ENCODE results near the gene TTLL10. TPM values are rescaled to one million over a fixed set of nuclear protein-coding genes. Genes with fewer than 3 reads are reported as not detected.

TTLL10 gene
- total and polyA plus RNA-seq, 4 donors = 0.15 TPM; not detected in 3

DNA sequence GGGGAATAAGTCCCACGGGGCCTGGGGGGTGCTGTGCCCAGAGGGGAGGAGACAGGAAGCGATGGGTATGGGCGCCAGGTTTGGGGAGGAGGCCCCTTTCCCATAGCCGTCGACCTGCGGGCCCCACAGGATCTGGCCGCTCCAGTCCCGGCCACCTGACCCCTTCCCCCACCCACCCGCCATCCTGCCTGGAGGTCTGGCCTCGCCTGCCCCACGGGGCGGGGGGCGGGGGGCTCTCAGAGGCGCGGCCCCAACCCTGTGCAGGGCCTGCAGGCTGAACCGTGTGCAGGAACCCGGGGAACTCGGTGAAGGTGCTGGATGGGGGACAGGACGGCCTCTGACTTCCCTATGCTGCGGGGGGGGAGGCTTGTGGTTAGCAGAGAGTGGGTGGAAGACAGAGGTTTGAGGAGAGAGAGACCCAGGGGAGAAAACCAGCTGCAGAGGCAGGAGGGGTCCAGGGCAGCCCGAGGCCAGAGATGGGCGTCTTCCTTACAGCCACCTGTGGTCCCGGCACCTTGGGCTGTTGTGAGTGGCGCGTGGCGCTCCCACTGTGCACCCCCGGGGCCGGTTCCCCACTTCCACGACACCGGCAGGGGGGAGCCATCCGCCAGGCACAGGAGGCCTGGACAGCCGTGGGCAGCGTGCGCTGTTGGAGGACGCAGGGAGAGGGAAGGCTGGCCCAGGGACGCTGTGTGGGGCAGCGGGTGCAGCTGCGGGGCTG is 35.2 kb downstream of the TTLL10 start:
- no peak overlapping the region for H3K4me3 ChIP-seq (ENCODE audit: low read length in 2 of 2)
- intact Hi-C loops (cut with DNase I) = no loop called here
- H3K9me3 ChIP-seq (ENCODE audit: control insufficient read depth, low read length) = no peaks in the 10 kb centered on the region
- peak; percentile 45 to 69 for DNase-seq
- H3K27ac ChIP-seq (ENCODE audit: low read depth in 1 of 2, low read length in 2 of 2) = no peak overlapping the region
- H3K36me3 ChIP-seq (ENCODE audit: control insufficient read depth in 1 of 2, insufficient read depth in 2 of 2, low read length in 1 of 2) = no peaks in the 10 kb centered on the region
- no peaks in the 10 kb centered on the region for H3K4me1 ChIP-seq (ENCODE audit: control insufficient read depth in 1 of 2, insufficient read depth in 2 of 2, low read length in 2 of 2)
- no peaks in the 10 kb centered on the region for H3K27me3 ChIP-seq (ENCODE audit: control insufficient read depth in 1 of 2, insufficient read depth in 2 of 2, low read length in 1 of 2)
- ATAC-seq (ENCODE audit: low FRiP score) = no peak
- 66 to 70% methylated on average over 37 to 38 of the region's 38 CpGs for WGBS, 2 donors

DNA sequence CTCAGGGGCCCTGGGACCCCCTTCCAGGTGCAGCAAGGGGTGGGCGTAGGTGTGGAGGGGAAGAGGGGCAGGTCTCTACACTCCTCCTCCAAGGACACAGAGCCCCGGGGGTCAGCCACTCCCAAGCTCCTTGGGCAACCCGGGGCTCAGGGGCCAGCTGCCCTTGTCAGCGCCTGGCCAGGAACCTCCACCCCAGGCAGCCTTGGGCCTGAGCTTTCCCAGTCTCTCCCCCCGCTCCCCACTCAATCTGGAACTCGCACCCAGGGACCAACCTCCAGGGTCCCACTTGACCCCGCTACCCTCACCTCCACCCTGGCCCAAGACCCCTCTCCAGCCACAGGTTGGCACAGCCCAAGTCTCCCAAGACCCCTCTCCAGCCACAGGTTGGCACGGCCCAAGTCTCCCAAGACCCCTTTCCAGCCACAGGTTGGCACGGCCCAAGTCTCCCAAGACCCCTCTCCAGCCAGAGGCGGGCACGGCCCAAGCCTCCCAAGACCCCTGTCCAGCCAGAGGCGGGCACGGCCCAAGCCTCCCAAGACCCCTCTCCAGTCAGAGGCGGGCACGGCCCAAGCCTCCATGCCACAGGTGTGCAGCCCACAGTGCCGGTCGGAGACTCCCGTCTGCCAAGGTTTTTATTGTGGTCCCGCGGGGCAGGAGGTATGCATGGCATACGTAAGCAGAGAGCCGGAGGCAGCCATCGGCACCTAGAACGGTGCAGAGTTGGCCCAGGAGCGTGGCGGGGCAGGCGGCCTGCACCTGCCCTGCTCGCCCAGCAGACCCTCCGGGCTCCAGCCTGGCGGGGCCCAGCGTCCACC is 37.3 kb downstream of the TTLL10 start:
- DNase-seq (peak; percentile 37 to 70), ATAC-seq (ENCODE audit: low FRiP score) (no peak)
- H3K4me1 ChIP-seq (ENCODE audit: control insufficient read depth in 1 of 2, insufficient read depth in 2 of 2, low read length in 2 of 2) = no peaks in the 10 kb centered on the region
- H3K9me3 ChIP-seq (ENCODE audit: control insufficient read depth, low read length) = no peaks in the 10 kb centered on the region
- intact Hi-C loops (cut with DNase I) = no loop called here
- no peak overlapping the region for H3K4me3 ChIP-seq (ENCODE audit: low read length in 2 of 2)
- H3K36me3 ChIP-seq (ENCODE audit: control insufficient read depth in 1 of 2, insufficient read depth in 2 of 2, low read length in 1 of 2) = no peaks in the 10 kb centered on the region
- H3K27ac ChIP-seq (ENCODE audit: low read depth in 1 of 2, low read length in 2 of 2) = no peak overlapping the region
- 91% methylated on average over 29 to 31 of the region's 31 CpGs for WGBS, 2 donors
- no peaks in the 10 kb centered on the region for H3K27me3 ChIP-seq (ENCODE audit: control insufficient read depth in 1 of 2, insufficient read depth in 2 of 2, low read length in 1 of 2)

DNA sequence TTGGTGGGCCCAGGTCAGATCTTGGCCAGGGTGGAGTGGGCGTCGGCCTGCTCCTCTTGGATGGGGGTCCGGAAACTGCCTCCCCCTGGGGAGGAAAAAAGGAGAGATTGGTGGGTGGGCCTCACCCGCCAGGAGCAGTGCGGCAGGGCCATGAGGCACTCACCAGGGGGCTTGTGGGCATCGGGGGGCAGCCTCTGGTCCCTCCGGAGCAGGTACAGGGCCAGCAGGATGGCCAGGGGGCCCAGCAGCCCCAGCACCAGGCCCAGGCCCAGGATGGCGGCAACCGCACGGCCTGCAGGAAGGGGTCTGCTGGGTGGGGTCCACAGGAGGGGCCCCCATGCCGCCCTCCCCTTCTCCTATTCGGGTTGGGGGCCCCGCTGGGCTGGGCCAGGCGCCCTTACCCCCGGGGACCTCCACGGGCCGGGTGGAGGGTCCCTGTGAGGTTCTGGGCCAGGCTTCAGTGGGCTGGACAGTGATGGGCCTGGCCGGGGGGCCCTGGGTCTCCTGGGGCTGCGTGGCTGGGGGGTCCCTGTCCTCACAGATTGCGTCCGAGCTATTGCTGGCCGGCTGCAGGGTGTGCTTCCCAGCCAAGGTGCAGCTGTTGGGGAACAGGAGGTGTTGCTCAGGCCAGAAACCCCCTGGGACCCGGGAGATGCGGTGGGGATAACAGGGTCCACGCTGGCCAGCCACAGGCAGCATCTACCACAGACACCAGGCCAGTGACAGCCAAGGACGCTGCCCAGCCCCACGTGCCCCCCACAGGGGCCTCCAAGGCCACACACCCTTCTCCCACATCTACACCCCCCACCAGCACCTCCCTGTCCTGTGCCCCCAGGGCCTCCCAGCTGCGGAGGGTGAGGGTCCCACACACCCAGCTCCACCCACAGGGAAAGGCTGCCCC is 38.1 kb downstream of the TTLL10 start:
- Histone ChIP-seq H3K4me3 (ENCODE audit: low read length in 2 of 2) (no peak overlapping the region), H3K4me1 (ENCODE audit: control insufficient read depth in 1 of 2, insufficient read depth in 2 of 2, low read length in 2 of 2) (no peaks in the 10 kb centered on the region), H3K27me3 (ENCODE audit: control insufficient read depth in 1 of 2, insufficient read depth in 2 of 2, low read length in 1 of 2) (no peaks in the 10 kb centered on the region), H3K36me3 (ENCODE audit: control insufficient read depth in 1 of 2, insufficient read depth in 2 of 2, low read length in 1 of 2) (no peaks in the 10 kb centered on the region), H3K27ac (ENCODE audit: low read depth in 1 of 2, low read length in 2 of 2) (no peak overlapping the region), H3K9me3 (ENCODE audit: control insufficient read depth, low read length) (no peaks in the 10 kb centered on the region)
- intact Hi-C loops (cut with DNase I) = no loop called here
- DNase-seq = peak; percentile 42 to 71
- 87 to 91% methylated on average over 26 to 28 of the region's 28 CpGs for WGBS, 2 donors
- no peak for ATAC-seq (ENCODE audit: low FRiP score)

DNA sequence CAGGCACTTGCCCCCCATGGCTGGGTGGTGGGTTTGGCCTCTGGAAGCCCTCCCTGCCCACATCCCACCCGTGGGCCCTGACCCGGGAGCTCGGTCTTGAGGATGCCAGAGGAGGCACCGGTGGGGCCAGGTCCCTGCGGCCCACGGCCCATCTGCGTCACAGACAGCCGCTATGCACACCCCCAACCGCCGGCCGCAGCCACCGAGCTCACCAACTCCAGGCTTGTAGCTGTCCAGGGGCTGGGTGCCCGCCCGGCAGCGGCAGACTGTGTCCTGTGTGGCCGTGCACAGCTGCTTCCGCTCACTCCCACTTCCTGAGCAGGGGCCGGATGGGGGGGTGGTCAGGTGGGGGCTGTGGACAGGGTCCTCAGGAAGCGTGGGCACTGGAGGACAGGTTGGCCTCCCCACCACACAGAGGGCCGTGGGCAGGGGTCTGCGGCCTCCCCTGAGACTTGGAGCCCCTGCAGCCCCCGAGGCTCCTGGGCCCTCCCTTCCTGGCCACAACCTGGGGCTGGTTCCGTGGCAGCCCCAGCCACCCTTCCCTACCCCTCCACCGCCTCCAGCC is 39.2 kb downstream of the TTLL10 start:
- H3K27me3 ChIP-seq (ENCODE audit: control insufficient read depth in 1 of 2, insufficient read depth in 2 of 2, low read length in 1 of 2) = no peaks in the 10 kb centered on the region
- peak; percentile 62 to 80 for DNase-seq
- no peaks in the 10 kb centered on the region for H3K9me3 ChIP-seq (ENCODE audit: control insufficient read depth, low read length)
- H3K27ac ChIP-seq (ENCODE audit: low read depth in 1 of 2, low read length in 2 of 2) = no peak overlapping the region
- no peaks in the 10 kb centered on the region for H3K4me1 ChIP-seq (ENCODE audit: control insufficient read depth in 1 of 2, insufficient read depth in 2 of 2, low read length in 2 of 2)
- WGBS, 2 donors = 70% methylated on average over 20 to 24 of the region's 24 CpGs
- H3K36me3 ChIP-seq (ENCODE audit: control insufficient read depth in 1 of 2, insufficient read depth in 2 of 2, low read length in 1 of 2) = peaks cover 0 to 2% of the 10 kb centered on the region in 2 donors
- intact Hi-C loops (cut with DNase I) = no loop called here
- peak; percentile 3 for ATAC-seq (ENCODE audit: low FRiP score)
- H3K4me3 ChIP-seq (ENCODE audit: low read length in 2 of 2) = no peak overlapping the region

DNA sequence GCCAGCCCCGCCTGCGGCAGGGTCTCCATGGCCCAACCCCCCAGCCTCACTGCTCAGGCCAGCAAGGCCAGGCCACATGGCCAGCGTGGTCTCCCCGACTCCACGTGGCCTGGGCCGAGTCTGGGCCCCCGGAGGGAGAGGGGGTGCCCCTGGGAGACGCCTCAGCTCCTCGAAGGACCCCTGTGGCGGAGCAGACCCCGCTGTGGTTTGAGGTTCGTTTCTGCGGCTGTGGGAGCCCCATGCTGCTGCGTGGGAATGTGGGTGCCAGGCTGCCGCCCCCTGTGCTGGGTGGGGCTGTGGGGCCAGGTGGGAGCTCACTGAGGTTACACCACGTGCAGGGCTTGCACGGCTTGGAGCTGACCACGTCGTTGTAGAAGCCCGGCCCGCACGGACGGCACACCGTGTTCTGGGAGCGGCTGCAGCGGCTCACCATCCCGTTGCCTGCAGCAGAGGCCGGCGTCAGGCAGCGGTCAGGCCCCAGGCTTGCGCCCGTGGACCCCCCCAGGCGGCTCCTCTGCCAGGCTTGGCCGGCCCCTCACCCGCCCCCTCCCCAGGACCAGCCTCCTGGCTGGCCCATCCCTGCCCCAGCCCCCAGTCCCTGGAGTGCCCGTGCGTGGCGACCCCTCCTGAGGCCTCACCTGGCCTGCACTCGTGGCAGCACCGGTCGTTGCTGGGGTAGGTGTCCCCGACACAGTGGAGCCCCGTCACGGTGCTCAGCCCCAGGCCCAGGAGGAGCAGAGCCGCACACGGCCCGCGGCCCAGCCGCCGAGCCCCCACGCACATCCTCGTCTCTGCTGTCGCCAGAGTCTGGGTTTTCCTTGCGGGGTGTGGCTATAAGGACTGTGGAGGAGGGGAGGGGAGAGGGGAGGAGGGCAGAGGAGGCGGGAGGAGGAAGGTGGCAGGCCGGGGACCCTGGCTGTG is 39.9 kb downstream of the TTLL10 start, which contains the start of gene TNFRSF4:
Gene TNFRSF4, minus strand, starts transcription at position 809 of the 921 bp plus-strand sequence. Its CDS starts 26 bp downstream, at position 783.
- DNase-seq (peak in 1 of 2 donors; percentile 62), ATAC-seq (ENCODE audit: low FRiP score) (no peak)
- Histone ChIP-seq H3K4me1 (ENCODE audit: control insufficient read depth in 1 of 2, insufficient read depth in 2 of 2, low read length in 2 of 2) (no peaks in the 10 kb centered on the region), H3K27ac (ENCODE audit: low read depth in 1 of 2, low read length in 2 of 2) (no peak within 1 kb of the TSS), H3K36me3 (ENCODE audit: control insufficient read depth in 1 of 2, insufficient read depth in 2 of 2, low read length in 1 of 2) (peaks cover 0 to 5% of the 10 kb centered on the region in 2 donors), H3K4me3 (ENCODE audit: low read length in 2 of 2) (no peak within 1 kb of the TSS), H3K27me3 (ENCODE audit: control insufficient read depth in 1 of 2, insufficient read depth in 2 of 2, low read length in 1 of 2) (no peaks in the 10 kb centered on the region), H3K9me3 (ENCODE audit: control insufficient read depth, low read length) (no peaks in the 10 kb centered on the region)
- 68 to 71% methylated on average over 53 to 56 of the region's 56 CpGs for WGBS, 2 donors
- intact Hi-C loops (cut with DNase I) = no loop called here

DNA sequence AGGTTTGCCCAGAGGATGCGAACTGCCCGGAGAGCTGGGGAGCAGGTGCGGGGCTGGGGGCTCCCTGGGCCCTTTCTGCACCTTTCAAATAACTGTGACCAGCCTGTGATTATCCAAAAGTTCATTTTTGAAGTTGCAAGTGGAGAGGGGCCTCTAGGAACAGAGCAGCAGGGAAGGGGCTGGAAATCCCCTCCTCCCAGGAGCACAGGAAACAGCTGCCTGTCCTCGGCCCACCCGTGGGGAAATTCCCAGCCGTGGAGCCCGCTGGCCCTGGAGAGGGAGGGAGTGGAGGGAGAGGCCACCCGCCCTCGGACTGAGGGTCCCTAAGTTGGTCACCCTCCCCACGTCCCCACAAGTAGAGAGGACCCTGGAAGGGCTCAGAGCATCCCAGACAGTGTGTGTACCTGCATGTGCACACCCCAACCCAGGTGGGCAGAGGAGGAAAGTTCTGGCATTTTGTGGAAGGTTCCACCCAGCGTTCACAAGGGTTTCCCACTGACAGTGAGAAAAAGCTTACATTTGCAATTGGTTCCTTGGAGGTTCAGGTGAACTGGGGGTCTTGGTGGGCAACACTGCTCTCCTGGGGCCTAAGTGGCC is 41.5 kb downstream of the TTLL10 start:
- Histone ChIP-seq H3K4me1 (ENCODE audit: control insufficient read depth in 1 of 2, insufficient read depth in 2 of 2, low read length in 2 of 2) (no peaks in the 10 kb centered on the region), H3K36me3 (ENCODE audit: control insufficient read depth in 1 of 2, insufficient read depth in 2 of 2, low read length in 1 of 2) (peaks cover 0 to 5% of the 10 kb centered on the region in 2 donors), H3K27ac (ENCODE audit: low read depth in 1 of 2, low read length in 2 of 2) (no peak overlapping the region), H3K9me3 (ENCODE audit: control insufficient read depth, low read length) (no peaks in the 10 kb centered on the region), H3K4me3 (ENCODE audit: low read length in 2 of 2) (no peak overlapping the region), H3K27me3 (ENCODE audit: control insufficient read depth in 1 of 2, insufficient read depth in 2 of 2, low read length in 1 of 2) (no peaks in the 10 kb centered on the region)
- DNase-seq (no peak), ATAC-seq (ENCODE audit: low FRiP score) (no peak)
- intact Hi-C loops (cut with DNase I) = no loop called here
- 57 to 58% methylated on average over 11 of the region's 11 CpGs for WGBS, 2 donors

DNA sequence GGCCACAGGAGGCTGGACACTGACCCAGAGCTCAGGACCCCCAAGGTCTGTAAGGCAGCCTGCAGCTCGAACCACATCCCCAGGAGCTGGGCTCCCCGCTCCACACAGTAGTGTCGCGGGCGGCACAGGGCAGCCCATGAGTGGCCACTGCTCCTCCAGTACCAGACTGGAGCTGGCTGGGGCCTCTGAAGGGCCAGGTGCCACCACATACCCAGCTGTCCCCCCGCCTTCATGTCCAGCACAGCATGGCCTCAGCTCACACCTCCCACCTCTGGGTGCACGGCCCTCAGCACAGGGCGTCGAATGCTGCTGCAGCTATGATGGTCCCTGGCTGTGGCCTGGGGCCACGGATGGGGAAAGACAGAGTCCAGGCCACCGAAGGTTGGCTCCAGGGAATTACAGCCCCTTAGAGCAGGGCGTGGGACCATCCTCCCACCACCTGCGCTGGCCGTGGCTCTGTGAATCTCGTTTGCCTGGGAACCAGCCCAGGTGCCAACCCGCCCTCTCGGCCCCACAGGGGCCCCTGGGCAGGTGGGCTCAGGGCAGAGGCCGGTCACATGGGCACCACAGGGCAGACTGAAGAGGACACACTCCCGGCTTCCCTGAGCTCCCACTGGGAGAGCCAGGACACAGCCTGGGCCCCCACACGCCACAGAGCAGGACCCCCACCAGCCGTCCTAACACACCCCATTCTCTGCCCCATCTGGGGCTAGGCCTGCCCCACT is 42.4 kb downstream of the TTLL10 start:
- Histone ChIP-seq H3K27me3 (ENCODE audit: control insufficient read depth in 1 of 2, insufficient read depth in 2 of 2, low read length in 1 of 2) (no peaks in the 10 kb centered on the region), H3K4me1 (ENCODE audit: control insufficient read depth in 1 of 2, insufficient read depth in 2 of 2, low read length in 2 of 2) (no peaks in the 10 kb centered on the region), H3K27ac (ENCODE audit: low read depth in 1 of 2, low read length in 2 of 2) (no peak overlapping the region), H3K9me3 (ENCODE audit: control insufficient read depth, low read length) (no peaks in the 10 kb centered on the region), H3K36me3 (ENCODE audit: control insufficient read depth in 1 of 2, insufficient read depth in 2 of 2, low read length in 1 of 2) (peaks cover 0 to 5% of the 10 kb centered on the region in 2 donors), H3K4me3 (ENCODE audit: low read length in 2 of 2) (no peak overlapping the region)
- intact Hi-C loops (cut with DNase I) = no loop called here
- 85 to 88% methylated on average over 19 to 21 of the region's 21 CpGs for WGBS, 2 donors
- DNase-seq = no peak
- no peak for ATAC-seq (ENCODE audit: low FRiP score)
